ENCODE data around the gene CCDC92. TPM values are rescaled to one million over a fixed set of nuclear protein-coding genes. Genes with fewer than 3 reads are reported as not detected.
A peak's percentile ranks its signal among the peaks of the same experiment; 100 is the strongest.

Gene CCDC92
- total RNA-seq, 1 donor from 2014 or later, result 4.5 TPM

DNA sequence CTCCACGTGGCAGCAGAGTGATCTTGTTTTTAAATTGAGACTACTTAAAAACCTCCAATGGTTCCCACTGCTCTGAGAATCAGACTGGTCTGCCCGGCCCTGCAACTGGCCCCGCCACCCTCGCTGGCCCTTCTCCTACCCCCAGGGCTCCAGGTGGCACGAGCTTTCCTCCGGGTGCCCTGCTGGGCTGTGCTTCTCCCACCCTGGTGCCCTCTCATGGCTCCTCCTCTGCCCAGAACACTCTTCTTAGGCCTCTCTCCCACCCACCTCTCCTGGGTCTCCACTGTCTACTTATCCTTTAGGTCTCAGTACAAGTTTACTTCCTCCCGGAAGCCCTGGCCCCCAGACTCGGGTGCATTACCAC, 26.5 kb downstream of the CCDC92 start:
- Histone ChIP-seq H3K4me3 (ENCODE audit: low read depth, low read length) (no peak overlapping the region), H3K36me3 (ENCODE audit: control insufficient read depth, insufficient read depth, low read length) (peaks cover 2% of the 10 kb centered on the region), H3K27me3 (ENCODE audit: control insufficient read depth, insufficient read depth, low read length) (no peaks in the 10 kb centered on the region)
- FAIRE-seq (no peak), DNase-seq (ENCODE audit: low read depth) (no peak)
- TF ChIP-seq, protein P1, sequence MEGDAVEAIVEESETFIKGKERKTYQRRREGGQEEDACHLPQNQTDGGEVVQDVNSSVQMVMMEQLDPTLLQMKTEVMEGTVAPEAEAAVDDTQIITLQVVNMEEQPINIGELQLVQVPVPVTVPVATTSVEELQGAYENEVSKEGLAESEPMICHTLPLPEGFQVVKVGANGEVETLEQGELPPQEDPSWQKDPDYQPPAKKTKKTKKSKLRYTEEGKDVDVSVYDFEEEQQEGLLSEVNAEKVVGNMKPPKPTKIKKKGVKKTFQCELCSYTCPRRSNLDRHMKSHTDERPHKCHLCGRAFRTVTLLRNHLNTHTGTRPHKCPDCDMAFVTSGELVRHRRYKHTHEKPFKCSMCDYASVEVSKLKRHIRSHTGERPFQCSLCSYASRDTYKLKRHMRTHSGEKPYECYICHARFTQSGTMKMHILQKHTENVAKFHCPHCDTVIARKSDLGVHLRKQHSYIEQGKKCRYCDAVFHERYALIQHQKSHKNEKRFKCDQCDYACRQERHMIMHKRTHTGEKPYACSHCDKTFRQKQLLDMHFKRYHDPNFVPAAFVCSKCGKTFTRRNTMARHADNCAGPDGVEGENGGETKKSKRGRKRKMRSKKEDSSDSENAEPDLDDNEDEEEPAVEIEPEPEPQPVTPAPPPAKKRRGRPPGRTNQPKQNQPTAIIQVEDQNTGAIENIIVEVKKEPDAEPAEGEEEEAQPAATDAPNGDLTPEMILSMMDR (IDR thresholded peaks at IDR 0.05; ENCODE audit: insufficient read depth, low read length, severe bottlenecking), result no peak

DNA sequence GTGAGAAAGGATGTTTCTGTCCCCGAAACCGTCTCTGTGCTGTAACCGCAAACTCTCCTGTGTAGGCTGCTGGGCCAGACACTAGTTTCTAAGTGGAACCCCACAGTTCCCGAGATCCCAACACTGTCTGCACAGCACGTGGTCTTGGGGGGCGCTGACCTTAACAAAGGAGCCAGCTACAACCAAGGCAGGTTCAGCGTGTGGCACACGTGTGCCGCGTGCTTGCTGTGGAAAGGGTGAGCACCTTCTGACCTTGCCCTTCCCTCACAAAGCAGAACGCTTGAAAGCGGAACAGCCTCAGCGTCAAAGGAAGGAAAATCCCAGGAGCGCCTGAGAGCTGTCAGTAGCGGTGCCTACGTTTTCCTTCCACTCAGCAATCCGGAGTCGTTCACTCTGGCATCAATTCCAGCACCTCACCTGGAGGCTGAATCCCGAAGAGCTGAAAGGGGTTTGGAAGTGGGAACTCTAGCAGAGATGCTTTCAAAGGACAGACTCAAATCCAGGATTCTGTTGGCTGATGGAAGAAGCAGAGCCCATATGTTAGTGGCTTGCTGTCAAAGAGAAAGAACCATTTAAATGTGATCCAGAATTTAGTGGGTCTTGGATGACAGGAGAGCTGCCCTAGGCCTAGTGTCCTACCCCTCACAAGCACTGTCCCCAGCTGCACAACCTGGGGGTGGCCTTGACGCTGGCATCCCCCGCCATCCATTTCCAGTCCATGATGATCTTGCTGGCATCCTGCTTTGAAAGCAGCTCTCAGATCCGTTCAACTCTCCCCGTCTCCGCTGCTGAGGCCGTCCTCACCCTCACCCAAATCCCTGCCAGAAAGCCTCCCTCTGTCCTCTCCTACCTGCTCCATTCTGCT, 27.1 kb downstream of the CCDC92 start:
- FAIRE-seq, result peak; percentile 88
- peaks cover 4% of the 10 kb centered on the region for H3K36me3 ChIP-seq (ENCODE audit: control insufficient read depth, insufficient read depth, low read length)
- no peak overlapping the region for H3K4me3 ChIP-seq (ENCODE audit: low read depth, low read length)
- DNase-seq (ENCODE audit: low read depth), result no peak
- TF ChIP-seq, protein P1 (IDR thresholded peaks at IDR 0.05; ENCODE audit: insufficient read depth, low read length, severe bottlenecking), result no peak
- no peaks in the 10 kb centered on the region for H3K27me3 ChIP-seq (ENCODE audit: control insufficient read depth, insufficient read depth, low read length)

- TF ChIP-seq, protein P1 (IDR thresholded peaks at IDR 0.05; ENCODE audit: insufficient read depth, low read length, severe bottlenecking), result no peak
- DNase-seq (ENCODE audit: low read depth), result no peak
- H3K36me3 ChIP-seq (ENCODE audit: control insufficient read depth, insufficient read depth, low read length), result peaks cover 4% of the 10 kb centered on the region
- FAIRE-seq, result no peak
- H3K4me3 ChIP-seq (ENCODE audit: low read depth, low read length), result no peak overlapping the region
- H3K27me3 ChIP-seq (ENCODE audit: control insufficient read depth, insufficient read depth, low read length), result no peaks in the 10 kb centered on the region
Observed at GRCh38 chr12:123944696-123945095, 27.9 kb downstream of the CCDC92 start.

DNA sequence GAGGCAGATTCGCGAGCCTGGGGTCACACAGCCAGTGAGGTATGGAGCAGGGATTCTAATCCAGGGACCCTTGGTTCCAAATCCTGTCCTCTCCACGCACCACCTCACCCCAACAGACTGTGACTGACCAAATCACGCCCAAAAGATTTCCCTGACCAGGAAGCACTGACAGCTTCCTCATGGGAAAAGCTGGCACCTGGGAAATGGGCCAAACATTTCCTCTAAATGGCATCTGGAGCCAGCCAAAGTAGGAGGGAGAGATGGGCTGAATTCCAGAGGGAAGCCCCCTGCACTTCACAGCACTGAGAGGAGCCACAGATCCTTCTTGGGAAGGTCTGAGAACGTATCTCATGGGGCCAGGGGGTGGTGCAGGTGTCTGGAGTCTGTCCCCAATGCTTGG, 28.8 kb downstream of the CCDC92 start:
- FAIRE-seq, result no peak

GRCh38 chr12:123942911-123943648, 29.6 kb downstream of the CCDC92 start:
- Histone ChIP-seq H3K36me3 (ENCODE audit: control insufficient read depth, insufficient read depth, low read length) (peaks cover 4% of the 10 kb centered on the region), H3K27me3 (ENCODE audit: control insufficient read depth, insufficient read depth, low read length) (no peaks in the 10 kb centered on the region), H3K4me3 (ENCODE audit: low read depth, low read length) (no peak overlapping the region)
- DNase-seq (ENCODE audit: low read depth) (no peak), FAIRE-seq (no peak)
- TF ChIP-seq, protein P1 (IDR thresholded peaks at IDR 0.05; ENCODE audit: insufficient read depth, low read length, severe bottlenecking), result no peak

More for the DNA sequence above, 28.8 kb downstream of the CCDC92 start:
- TF ChIP-seq, protein P1 (IDR thresholded peaks at IDR 0.05; ENCODE audit: insufficient read depth, low read length, severe bottlenecking), result no peak
- Histone ChIP-seq H3K36me3 (ENCODE audit: control insufficient read depth, insufficient read depth, low read length) (peaks cover 4% of the 10 kb centered on the region), H3K27me3 (ENCODE audit: control insufficient read depth, insufficient read depth, low read length) (no peaks in the 10 kb centered on the region), H3K4me3 (ENCODE audit: low read depth, low read length) (no peak overlapping the region)
- no peak for DNase-seq (ENCODE audit: low read depth)

All from bronchial epithelial cell (primary cell).